HG03039 (cell line): ENCODE measurements around the gene C4orf51.

Source experiments
- ATAC-seq: cut with Tn5 transposase; IDR thresholded peaks from one replicate; pipeline ENCODE4 v1.9.1; 2021; ENCODE audit warnings: mild to moderate bottlenecking, moderate library complexity; ENCODE audit not compliant: unreplicated experiment

C4orf51 gene

GRCh38 chr4:145743641-145744040, 63.7 kb downstream of the C4orf51 start:
- no peak for ATAC-seq

- no peak for ATAC-seq
Observed at GRCh38 chr4:145755802-145756201, 75.9 kb downstream of the C4orf51 start.

- no peak for ATAC-seq
Observed at GRCh38 chr4:145756244-145756643, 76.3 kb downstream of the C4orf51 start.

DNA sequence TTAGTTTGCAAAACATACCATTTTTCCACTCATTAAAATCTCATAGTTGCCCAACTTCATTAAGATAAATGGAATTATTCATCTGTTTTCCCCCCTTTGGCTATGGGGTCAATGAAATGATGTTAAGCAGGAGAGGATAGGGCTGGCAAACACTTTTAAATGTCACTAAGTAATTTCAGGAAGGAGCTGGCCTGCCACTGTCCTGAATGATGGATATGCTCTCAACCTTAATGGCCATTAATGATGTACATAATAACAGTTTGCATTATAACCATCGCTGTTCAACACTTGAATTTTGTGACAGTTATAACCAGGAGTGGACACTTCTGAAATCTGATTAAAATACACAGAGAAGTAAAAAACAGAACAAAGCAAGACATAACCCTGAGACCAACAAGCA, 77.2 kb downstream of the C4orf51 start:
- ATAC-seq, result no peak

DNA sequence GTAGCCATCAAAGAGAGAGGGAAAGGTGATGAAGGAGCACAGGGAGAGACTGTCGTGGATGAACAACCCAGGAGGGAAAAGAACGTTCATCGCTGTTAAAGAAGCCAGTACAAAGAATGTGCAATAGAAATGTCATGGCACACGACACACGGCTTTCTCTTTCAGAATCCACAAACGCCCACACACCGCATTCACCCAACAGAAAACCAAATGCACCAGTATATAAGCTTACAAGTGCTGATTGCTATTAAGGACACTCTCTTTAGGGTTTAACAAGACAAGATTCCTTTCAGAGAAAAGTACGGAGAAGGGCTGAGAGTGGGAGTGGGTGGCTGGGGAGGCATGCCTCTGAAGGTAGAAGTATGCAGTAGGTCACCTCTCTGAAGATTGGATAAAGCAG, 80.2 kb downstream of the C4orf51 start:
- no peak for ATAC-seq

- no peak for ATAC-seq
Observed at GRCh38 chr4:145760961-145761929, 81.3 kb downstream of the C4orf51 start.

DNA sequence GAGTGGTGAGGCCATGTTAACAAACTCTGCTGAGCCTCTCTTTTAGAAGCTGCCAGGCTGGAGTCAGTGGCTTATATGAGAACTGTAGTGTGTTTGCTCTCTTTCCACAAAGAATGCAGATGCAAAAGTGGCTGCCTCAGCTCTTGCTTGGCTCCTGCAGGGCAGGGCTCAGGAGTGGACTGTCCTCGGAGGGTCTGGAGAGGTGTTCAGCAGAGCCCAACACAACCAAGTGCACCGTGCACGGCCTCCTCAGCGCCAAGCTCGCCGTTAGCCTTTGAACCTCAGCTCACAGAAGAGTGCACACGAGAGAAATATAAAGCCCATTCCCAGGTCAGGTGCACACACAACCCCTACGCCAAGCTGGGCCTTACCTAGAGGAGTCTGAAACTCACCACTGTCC, 82.8 kb downstream of the C4orf51 start:
- ATAC-seq, result no peak

DNA sequence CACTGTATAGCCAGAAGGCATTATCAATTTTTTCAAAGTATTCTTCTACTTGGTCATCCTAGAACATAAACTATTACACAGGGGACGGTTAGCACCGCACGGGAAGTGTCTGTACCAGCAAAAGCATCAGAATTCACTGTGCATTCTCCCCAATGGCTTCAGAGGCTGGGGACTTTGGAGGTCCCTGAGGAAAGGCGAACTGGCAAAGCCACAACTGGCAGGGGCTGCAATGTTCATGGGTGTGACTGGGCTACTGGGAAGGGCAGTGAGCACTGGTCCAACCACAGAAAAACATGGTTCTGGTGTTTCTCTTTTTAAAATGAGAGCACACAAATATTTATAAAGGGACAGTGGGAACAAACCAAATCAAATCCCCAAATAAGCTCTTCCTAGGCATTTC, 83.5 kb downstream of the C4orf51 start:
- no peak for ATAC-seq

DNA sequence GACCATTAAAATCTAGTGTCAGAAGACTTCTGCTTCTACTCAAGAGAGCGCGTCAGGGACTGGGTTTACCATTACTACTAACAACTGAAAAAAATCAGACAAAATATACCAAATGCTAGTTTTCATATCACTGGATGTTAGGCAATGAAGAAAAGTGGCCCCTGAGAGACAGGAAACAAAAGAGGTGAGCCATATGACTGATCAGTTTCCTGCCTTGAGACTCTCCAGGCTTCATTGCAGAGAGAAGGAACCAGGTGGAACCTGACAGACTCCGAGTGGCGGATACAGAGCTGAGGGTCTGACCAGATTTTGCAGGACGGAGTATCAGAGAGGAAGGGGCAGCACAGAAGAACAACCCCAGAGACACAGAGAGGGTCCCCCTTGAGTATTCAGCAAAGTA, 86.3 kb downstream of the C4orf51 start:
- no peak for ATAC-seq

DNA sequence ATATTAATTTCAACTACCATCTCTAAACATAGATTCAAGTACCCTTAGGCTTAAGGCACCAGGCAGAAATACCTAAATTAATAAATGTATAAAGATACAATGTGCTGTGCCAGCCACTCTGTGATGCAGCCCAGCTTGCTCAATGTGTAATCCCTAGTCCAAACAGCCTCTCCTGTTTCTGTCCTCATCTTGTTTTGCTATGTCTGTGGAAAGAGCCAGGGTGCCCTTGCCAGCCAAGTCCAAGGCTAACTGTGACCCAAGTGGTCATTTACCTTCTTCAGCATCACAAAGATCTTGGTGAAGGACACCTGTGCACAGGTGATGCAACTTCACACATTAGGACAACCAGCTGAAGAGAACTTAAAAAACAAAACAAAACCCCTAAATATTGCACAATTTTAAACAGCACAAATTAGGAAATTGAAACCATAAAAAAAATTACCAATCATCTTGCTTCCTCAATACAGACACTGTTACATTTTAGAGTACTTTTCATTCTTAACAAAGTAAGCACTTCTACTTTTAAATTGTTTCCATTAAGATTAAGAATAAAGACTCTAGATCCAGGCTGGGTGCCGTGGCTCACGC, 89.6 kb downstream of the C4orf51 start:
- ATAC-seq, result no peak

- no peak for ATAC-seq
Observed at GRCh38 chr4:145770124-145770523, 90.2 kb downstream of the C4orf51 start.

- ATAC-seq, result no peak
Observed at GRCh38 chr4:145772347-145772746, 92.4 kb downstream of the C4orf51 start.

GRCh38 chr4:145773581-145774234, 93.8 kb downstream of the C4orf51 start:
- peak; percentile 92 for ATAC-seq

GRCh38 chr4:145774473-145774872, 94.5 kb downstream of the C4orf51 start:
- ATAC-seq, result no peak

DNA sequence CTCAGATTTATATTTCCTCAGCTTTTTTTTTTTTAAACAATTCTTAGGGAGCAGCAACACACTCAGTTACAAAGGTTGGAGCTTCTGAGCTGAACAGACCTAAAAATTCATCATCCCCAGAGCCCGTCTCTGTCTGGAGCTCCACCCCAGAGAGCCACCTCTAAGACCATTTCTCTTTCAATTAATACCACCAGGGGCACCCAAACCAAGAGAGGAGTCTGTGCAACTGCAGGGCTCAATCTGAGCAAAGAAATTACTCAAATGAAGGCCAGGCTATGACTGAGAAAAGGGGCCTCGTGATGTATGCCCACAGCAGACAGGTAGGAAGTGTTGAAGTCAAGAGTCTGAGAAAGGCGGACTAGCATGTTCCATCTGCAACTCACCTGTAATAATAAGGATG, 95.5 kb downstream of the C4orf51 start:
- ATAC-seq, result no peak

- ATAC-seq, result no peak
Observed at GRCh38 chr4:145776208-145776607, 96.3 kb downstream of the C4orf51 start.

GRCh38 chr4:145779319-145779801, 99.4 kb downstream of the C4orf51 start:
- ATAC-seq, result no peak

- no peak for ATAC-seq
Observed at GRCh38 chr4:145781351-145781750, 101.4 kb downstream of the C4orf51 start.
